H1 (cell line): ENCODE results near the gene THUMPD2. TPM values are rescaled to one million over a fixed set of nuclear protein-coding genes. Genes with fewer than 3 reads are reported as not detected.

Source experiments
- BCL11A ChIP-seq, 2 experiments: IDR thresholded peaks; one replicate each; pipeline ENCODE4 v1.6.1; 2011; ENCODE audit warnings: low read depth in 2 of 2, low read length in 2 of 2, mild to moderate bottlenecking in 2 of 2
- CHD2 ChIP-seq: IDR thresholded peaks from 2 replicates; pipeline ENCODE4 v1.6.1; 2012; ENCODE audit warnings: low read length, improper control_type of control experiment
- EGR1 ChIP-seq: IDR thresholded peaks from 2 replicates; pipeline ENCODE4 v1.6.1; 2011; ENCODE audit warnings: low read depth, low read length, borderline replicate concordance
- FOSL1 ChIP-seq: IDR thresholded peaks from 2 replicates; pipeline ENCODE4 v1.6.1; 2011; ENCODE audit warnings: mild to moderate bottlenecking, low read depth, low read length, moderate library complexity; ENCODE audit not compliant: insufficient read depth
- GTF2F1 ChIP-seq: IDR thresholded peaks from 2 replicates; pipeline ENCODE4 v1.6.1; 2012; ENCODE audit warnings: low read depth, low read length, improper control_type of control experiment, borderline replicate concordance
- KDM5A ChIP-seq: fragments of 200-600 bp; IDR thresholded peaks from 2 replicates; pipeline ENCODE4 v1.7.1; 2012; ENCODE audit warnings: mild to moderate bottlenecking, low read length, inconsistent platforms, mixed read lengths
- POLR2AphosphoS5 ChIP-seq: IDR thresholded peaks from 2 replicates; pipeline ENCODE4 v1.6.1; 2011; ENCODE audit warnings: low read depth, low read length
- RBBP5 ChIP-seq: IDR thresholded peaks from 2 replicates; pipeline ENCODE4 v1.7.1; 2012; ENCODE audit warnings: low read depth, mild to moderate bottlenecking, inconsistent platforms, low read length, moderate library complexity, borderline replicate concordance
- RXRA ChIP-seq: IDR thresholded peaks from 2 replicates; pipeline ENCODE4 v1.6.1; 2011; ENCODE audit warnings: low read depth, mild to moderate bottlenecking, low read length, moderate library complexity; ENCODE audit not compliant: insufficient read depth
- SIN3A ChIP-seq, 2 experiments: IDR thresholded peaks in 1 of 2; conservative IDR thresholded peaks in 1 of 2; 2 replicates each; pipeline ENCODE4 v1.6.1; 2011 to 2012; ENCODE audit warnings: low read length in 2 of 2, improper control_type of control experiment in 1 of 2, low read depth in 1 of 2, mild to moderate bottlenecking in 1 of 2
- SUZ12 ChIP-seq: fragments of 200-600 bp; sonication (generic); IDR thresholded peaks from 2 replicates; pipeline ENCODE4 v1.6.1; 2012; ENCODE audit warnings: mild to moderate bottlenecking, inconsistent platforms, low read length, moderate library complexity, mixed read lengths
- polyA plus RNA-seq, 7 experiments: library from polyadenylated mRNA; depleted of rRNA in 3 of 7; stranded (reverse) in 5 of 7; unstranded in 2 of 7; fragments of >200 nt in 5 of 7; fragments of 200-250 nt in 2 of 7; gene quantifications; 1 replicate in 5 of 7; 2 replicates in 1 of 7; 4 replicates in 1 of 7; pipeline versions ENCODE4 v1.2.1 to v1.2.3, GENCODE V29; 2011 to 2013; ENCODE audit warnings: missing spikeins in 2 of 7, mixed read lengths in 2 of 7
- total RNA-seq: library from RNA; stranded (reverse); fragmentation: NEBNext Ultra II Directional; extraction: Animal tissue kit (Norgen Biotek cat#: 25700); gene quantifications from 2 replicates; pipeline ENCODE4 v1.2.1, GENCODE V29; 2021
- TF ChIP-seq, protein P1 (sequence below): fragments of 300-600 bp; sonication (generic); IDR thresholded peaks from 2 replicates; pipeline ENCODE4 v1.7.1; 2012; ENCODE audit warnings: low read length, moderate library complexity, mild to moderate bottlenecking, inconsistent platforms; ENCODE audit not compliant: insufficient replicate concordance

Gene THUMPD2
- total and polyA plus RNA-seq, 2 of the 8 experiments (the other 6 are each of a cell fraction or from before 2014, with no cell fraction given): 8.6 to 17.0 TPM

DNA sequence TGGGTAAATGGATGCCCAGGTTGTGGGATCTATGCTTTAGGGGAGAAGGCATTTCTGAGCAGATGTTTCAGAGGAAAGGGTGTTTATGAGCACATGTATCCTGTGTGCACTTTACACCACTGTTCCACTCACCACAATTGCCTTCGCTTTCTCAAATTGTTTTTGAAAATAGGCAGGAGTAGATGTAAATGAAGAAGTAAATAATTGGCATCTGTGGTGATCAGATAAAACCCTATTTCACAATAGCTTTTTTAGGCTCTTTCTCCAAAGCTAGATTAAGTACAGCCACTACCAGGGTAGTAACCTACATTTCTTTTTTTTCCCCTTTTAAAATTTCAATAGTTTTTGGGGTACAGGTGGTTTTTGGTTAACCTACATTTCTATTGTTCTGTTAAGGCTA, 72.7 kb downstream of the THUMPD2 start (continued):
- TF ChIP-seq, protein P1, sequence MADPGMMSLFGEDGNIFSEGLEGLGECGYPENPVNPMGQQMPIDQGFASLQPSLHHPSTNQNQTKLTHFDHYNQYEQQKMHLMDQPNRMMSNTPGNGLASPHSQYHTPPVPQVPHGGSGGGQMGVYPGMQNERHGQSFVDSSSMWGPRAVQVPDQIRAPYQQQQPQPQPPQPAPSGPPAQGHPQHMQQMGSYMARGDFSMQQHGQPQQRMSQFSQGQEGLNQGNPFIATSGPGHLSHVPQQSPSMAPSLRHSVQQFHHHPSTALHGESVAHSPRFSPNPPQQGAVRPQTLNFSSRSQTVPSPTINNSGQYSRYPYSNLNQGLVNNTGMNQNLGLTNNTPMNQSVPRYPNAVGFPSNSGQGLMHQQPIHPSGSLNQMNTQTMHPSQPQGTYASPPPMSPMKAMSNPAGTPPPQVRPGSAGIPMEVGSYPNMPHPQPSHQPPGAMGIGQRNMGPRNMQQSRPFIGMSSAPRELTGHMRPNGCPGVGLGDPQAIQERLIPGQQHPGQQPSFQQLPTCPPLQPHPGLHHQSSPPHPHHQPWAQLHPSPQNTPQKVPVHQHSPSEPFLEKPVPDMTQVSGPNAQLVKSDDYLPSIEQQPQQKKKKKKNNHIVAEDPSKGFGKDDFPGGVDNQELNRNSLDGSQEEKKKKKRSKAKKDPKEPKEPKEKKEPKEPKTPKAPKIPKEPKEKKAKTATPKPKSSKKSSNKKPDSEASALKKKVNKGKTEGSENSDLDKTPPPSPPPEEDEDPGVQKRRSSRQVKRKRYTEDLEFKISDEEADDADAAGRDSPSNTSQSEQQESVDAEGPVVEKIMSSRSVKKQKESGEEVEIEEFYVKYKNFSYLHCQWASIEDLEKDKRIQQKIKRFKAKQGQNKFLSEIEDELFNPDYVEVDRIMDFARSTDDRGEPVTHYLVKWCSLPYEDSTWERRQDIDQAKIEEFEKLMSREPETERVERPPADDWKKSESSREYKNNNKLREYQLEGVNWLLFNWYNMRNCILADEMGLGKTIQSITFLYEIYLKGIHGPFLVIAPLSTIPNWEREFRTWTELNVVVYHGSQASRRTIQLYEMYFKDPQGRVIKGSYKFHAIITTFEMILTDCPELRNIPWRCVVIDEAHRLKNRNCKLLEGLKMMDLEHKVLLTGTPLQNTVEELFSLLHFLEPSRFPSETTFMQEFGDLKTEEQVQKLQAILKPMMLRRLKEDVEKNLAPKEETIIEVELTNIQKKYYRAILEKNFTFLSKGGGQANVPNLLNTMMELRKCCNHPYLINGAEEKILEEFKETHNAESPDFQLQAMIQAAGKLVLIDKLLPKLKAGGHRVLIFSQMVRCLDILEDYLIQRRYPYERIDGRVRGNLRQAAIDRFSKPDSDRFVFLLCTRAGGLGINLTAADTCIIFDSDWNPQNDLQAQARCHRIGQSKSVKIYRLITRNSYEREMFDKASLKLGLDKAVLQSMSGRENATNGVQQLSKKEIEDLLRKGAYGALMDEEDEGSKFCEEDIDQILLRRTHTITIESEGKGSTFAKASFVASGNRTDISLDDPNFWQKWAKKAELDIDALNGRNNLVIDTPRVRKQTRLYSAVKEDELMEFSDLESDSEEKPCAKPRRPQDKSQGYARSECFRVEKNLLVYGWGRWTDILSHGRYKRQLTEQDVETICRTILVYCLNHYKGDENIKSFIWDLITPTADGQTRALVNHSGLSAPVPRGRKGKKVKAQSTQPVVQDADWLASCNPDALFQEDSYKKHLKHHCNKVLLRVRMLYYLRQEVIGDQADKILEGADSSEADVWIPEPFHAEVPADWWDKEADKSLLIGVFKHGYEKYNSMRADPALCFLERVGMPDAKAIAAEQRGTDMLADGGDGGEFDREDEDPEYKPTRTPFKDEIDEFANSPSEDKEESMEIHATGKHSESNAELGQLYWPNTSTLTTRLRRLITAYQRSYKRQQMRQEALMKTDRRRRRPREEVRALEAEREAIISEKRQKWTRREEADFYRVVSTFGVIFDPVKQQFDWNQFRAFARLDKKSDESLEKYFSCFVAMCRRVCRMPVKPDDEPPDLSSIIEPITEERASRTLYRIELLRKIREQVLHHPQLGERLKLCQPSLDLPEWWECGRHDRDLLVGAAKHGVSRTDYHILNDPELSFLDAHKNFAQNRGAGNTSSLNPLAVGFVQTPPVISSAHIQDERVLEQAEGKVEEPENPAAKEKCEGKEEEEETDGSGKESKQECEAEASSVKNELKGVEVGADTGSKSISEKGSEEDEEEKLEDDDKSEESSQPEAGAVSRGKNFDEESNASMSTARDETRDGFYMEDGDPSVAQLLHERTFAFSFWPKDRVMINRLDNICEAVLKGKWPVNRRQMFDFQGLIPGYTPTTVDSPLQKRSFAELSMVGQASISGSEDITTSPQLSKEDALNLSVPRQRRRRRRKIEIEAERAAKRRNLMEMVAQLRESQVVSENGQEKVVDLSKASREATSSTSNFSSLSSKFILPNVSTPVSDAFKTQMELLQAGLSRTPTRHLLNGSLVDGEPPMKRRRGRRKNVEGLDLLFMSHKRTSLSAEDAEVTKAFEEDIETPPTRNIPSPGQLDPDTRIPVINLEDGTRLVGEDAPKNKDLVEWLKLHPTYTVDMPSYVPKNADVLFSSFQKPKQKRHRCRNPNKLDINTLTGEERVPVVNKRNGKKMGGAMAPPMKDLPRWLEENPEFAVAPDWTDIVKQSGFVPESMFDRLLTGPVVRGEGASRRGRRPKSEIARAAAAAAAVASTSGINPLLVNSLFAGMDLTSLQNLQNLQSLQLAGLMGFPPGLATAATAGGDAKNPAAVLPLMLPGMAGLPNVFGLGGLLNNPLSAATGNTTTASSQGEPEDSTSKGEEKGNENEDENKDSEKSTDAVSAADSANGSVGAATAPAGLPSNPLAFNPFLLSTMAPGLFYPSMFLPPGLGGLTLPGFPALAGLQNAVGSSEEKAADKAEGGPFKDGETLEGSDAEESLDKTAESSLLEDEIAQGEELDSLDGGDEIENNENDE: no peak
- TF ChIP-seq FOSL1 (no peak), GTF2F1 (no peak), EGR1 (no peak), SUZ12 (no peak), KDM5A (no peak), POLR2AphosphoS5 (no peak), BCL11A (IDR thresholded peaks at IDR 0.05; ENCODE audit: low read depth in 2 of 2, low read length in 2 of 2) (no peak), SIN3A (conservative IDR thresholded peaks at IDR 0.05 in 1 of 2, IDR thresholded peaks at IDR 0.05 in 1 of 2; ENCODE audit: low read depth in 1 of 2, low read length in 2 of 2) (no peak), RBBP5 (no peak), RXRA (no peak), CHD2 (no peak)
